Activated CD4-positive, alpha-beta T cell treated with anti-CD3 and anti-CD28 coated beads, Interleukin-2, Interleukin-6, amounts not matched to agents 100 ng/mL and 50 ng/mL, durations not matched to agents 16 hours and 8 hours (primary cell): Measurements from ENCODE around the gene EEF1AKMT4.

Source experiments
- DNase-seq: peaks from one replicate; pipeline ENCODE4 v3.0.0-alpha.2; 2020

The EEF1AKMT4 gene

DNA sequence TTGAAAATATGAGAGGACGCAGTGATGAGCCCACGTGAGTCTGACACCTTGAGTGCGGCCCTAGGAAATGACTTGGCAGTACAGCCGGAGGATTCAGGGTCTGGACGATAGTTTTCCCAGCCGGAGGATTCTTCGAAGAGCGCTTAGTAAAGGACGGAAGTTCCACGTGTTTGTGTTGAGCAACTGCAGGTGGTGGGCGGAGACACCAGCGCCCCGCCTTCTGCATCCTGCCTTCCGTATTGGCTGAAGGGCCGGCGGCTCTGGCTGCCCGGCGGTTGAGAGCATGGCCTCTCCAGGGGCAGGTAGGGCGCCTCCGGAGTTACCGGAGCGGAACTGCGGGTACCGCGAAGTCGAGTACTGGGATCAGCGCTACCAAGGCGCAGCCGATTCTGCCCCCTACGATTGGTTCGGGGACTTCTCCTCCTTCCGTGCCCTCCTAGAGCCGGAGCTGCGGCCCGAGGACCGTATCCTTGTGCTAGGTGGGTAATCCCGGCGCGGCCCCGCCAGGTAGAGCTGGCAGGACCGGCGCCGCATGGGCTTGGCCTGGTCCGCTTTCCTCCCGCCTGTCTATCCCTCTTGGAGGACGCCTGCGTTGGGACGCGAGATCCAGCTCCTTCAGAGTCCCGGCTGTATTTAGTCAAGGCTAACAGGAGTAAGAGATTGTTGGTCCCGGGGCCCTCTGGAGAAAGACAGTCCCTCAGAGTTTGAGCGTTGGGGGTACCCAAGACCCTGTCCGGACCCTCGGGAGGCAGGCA lies at the start of gene EEF1AKMT4:
EEF1AKMT4 (plus strand) TSS at position 261 of the 755 bp plus-strand sequence; CDS start at position 284, 23 bp downstream.
- peak; percentile 98 for DNase-seq

DNA sequence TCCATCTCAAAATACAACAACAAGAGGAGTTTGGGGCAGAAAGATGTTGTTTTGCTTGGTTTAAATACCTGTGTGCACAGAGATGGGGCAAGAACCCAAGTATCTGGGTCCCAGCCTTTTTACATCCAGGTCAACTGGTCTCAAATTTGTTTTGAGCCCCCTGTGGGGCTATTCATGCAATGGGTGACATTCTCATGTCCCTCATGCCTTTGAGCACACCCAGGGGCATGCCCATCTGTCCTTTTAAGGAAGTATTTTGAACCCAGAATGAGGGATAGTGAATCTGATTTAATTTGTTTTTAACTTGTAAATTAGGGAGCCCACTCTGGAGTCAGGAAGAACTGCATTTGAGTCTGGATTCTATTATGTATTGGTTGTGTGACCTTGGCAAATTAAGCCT lies 48.6 kb upstream of the EEF1AKMT4 start:
- no peak for DNase-seq

DNA sequence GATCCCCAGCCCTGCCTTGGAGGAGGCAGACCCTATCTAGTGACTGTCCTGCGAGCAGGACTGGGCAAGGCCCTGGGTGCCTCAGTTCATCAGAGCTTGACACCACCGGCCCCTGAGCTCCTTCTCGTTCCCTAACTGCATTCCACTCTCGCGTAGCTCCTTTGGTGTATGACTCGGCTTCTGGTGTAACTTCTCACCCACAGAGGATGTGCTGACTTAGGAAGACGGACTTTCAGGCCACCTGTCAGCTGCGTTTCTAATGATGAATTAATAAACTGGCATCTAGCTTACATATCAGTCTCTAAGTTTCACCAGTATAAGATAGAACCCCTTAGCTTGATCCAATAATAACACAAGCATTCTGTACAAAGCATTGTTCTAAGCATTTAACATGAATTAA lies 45.9 kb upstream of the EEF1AKMT4 start:
- no peak for DNase-seq

DNA sequence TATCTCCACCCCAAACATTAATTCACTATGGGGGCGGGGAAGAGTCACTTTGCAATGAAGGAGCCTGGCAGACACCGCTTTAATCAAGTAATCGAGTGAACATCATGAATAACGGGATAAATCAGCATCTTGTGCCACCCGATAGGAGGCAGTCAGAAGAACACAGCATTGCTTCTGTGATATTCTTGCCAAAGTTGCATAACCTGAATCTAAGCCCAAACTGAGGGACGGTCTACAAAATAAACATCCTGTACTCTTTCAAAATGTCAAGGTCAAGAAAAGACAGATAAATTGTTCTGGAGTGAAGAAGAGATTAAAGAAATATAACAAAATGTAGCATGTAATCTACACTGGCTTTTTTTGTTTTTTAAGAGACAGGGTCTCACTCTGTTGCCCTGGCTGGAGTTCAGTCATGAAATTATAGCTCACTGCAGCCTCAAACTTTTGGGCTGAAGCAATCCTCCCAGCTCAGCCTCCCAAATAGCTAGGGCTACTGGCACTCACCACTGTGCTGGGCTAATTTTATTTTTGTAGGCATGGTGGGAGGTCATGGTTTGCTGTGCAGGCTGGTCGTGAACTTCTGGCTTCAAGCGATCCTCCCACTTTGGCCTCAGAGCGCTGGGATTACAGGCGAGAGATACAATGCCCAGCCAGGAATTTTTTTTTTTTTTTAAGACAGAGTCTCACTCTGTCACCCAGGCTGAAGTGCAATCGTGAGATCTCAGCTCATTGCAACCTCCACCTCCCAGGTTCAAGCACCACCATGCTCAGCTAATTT lies 40.1 kb upstream of the EEF1AKMT4 start:
- no peak for DNase-seq

DNA sequence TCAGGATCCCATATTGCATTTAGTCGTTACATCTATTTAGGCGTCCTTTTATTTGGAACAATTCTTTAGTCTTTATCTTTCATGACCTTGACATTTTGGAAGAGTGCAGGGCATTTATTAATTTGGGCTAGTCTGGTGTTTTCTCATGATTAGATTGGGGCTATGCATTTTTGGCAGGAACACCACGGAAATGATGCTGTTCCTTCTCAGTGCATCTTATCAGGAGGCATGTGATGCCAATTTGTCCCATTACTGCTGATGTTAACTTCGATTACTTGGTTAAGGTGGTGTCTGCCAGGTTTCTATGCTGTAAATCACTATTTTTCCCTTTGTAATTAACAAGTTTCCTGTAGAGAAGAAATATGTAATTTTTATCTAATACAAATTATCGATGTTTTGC lies 38.2 kb upstream of the EEF1AKMT4 start:
- no peak for DNase-seq

DNA sequence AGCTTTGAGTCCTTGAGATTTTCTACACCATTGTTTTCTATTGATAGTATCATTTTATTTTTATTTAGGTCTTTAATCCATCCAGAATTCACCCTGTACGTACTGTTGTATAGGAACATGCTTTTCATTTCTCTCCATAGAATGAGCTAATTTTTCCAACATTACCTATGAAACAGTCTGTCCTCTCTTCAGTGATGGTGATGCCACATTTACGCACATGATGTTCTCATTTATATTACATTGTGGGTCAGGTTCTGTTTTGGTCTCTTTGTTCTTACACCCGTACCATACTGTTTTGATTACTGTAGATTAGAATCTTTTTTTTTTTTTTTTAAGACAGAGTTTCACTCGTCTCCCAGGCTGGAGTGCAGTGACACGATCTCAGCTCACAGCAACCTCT lies 37.8 kb upstream of the EEF1AKMT4 start:
- DNase-seq, result no peak

DNA sequence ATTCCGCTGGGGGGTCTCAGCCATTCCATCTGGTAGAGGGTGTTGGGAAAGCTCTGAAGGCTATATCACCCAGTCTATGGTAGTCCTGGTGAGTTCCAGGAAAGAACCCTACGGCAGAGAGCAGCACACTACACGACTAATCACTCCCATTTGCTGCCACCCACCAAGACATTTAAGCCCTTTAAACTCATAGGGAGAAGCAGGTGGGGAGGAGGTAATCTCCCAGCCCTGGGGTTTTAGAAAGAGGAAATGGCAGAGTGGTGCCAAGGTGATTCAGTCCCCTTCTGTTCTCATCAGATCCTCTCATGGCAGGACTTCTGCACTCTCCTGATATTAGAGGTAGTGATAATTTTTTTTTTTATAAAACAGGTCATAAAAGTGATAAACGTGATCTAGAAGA lies 30.7 kb upstream of the EEF1AKMT4 start:
- DNase-seq, result no peak

DNA sequence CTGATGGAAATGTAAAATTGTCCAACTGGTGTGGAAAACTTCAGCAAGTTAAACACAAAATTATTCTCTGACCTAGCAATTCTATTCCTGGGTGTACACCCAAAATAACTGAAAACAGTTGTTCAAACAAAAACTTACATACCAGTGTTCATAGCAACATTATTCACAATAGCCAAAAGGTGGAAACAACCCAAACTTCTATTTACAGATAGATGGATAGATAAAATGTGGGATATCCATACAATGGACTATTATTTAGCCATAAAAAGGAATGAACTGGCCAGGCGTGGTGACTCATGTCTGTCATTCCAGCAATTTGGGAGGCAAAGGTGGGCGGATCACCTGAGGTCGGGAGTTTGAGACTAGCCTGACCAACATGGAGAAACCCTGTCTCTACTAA lies 27.0 kb upstream of the EEF1AKMT4 start:
- no peak for DNase-seq

DNA sequence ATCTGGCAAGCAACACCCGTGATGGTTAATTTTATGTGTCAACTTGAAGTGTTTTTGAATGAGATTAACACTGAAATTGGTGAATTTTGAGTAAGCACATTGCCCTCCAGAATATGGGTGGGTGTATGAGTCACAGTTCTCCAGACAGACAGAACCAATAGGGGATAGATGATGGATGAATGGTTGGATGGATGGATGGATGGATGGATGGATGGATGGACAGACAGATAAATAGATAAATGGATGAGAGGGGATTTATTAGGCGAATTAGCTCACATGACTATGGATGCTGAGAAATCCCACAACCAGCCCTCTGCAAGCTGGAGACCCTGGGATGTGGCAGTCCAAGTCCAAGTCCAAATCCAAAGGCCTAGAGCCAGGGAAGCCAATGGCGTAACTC lies 25.5 kb upstream of the EEF1AKMT4 start:
- no peak for DNase-seq

DNA sequence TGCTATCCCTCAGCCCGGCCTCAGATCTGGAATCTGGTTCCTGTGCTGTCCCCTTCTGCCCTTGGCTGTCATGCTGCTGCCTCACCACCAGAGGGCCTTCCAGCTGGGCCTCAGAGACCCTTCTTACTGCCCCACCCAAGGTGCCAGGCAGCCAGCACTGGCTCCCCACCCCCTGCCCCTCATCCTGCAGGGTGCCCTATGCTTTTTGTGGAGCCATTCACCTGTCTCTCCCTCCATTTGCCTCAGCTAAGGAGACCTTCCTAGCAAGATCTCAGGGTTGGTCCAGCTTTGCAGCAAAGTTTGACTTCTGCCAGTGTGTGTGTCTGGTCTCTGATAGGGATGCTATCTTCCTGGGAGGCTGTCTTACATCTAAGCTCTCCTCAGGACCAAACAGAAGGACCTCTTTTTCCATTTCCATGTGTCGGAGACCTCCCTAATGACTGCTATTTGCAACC lies 22.0 kb upstream of the EEF1AKMT4 start:
- peak; percentile 61 for DNase-seq

DNA sequence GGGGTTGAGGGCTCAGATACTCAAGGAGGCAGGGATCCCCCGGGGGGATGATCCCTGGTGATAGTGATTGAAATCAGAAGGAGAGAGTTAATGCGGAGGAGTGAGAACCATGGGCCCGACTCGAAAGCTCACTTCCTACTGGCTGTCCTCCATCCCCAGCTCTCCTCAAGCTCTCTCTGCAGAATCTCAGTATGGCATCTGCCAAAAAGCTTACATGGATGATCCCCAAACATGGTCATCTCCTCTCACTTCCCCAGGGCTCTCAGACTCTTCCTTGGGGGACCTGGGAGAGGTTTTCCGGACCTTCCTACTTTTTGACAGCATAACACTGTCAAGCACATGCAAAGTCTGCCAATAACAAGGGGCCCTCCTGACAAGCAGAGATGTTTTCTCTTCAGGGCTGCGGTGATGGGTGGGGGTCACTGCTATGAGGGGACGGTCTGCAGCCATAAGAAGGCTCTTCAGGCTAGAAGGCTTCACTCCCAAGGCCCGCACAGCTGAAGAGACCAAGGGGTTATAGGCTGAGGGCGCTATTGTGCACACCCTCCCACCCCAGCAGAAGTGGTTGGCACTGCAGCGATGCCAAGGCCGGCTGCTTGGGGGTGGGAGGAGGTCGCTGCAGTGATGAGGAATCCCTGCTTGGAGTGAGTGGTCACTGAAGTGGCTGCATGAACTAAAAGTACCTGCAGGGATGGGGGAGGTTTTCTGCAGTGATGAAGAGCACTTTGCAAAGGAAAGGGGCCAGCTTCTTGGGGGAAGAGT lies 20.9 kb upstream of the EEF1AKMT4 start:
- DNase-seq, result no peak

DNA sequence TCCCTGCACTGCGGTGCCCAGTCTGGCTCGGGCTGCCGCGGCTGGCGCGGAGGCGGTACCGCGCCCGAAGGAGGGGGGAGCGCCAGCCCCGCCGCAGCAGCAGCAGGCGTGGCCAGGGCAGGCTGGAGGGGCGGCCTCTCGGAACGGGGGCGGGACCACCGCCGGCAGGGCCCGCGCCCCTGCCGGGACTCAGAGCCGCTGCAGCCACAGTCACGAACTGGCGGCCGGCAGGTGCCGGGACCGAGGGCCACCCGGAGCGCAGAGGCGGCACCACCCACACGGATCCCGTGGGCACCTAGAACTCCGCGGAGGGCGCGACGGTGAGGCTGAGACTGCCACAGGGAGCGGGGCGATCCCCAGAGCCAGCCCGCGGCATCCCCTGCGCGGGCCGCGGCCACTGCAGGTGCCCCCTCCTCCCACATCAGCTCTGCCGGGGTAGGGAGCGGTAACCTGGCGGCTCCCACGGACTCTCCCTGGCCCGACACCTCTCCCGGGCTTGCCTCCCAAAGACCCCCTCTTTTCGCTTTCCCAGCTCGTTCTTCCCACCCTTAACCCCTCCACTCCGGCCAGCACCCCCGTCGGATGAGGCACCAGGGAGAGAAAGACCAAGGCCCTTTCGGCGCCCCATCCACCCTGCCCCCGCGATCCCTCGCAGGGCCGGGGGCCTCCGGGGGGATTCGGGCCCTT lies 19.9 kb upstream of the EEF1AKMT4 start, which contains the start of gene VWA5B2:
VWA5B2 (plus strand) TSS at position 192 of the 687 bp plus-strand sequence. CDS start 944 bp downstream, outside the sequence.
- peak; percentile 55 for DNase-seq

DNA sequence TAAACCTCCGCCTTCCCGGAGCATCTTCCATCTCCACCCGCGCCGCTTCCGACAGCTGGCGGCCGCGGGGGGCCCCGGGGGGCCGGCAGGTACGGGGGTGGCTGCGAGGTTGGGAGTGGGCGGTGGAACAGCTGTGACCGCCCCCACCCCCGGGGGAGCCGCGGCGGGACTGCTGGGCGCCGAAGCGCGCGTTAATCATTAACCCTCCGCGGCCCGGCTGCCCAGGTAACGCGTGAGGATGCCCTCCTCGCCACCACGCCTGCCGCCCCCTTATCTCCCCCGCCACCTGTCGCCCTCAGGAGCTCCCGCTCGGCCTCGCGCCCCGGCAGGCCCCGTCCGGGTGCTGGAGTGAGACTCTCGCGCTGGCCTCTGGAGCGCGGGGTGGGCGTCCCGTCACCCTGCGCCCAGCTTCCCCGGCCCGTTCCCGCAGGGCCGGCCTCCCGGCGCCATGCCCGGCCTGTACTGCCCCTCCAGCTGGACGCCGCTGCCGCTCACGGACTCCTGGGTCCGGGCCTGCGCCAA lies 19.3 kb upstream of the EEF1AKMT4 start:
- DNase-seq, result no peak

DNA sequence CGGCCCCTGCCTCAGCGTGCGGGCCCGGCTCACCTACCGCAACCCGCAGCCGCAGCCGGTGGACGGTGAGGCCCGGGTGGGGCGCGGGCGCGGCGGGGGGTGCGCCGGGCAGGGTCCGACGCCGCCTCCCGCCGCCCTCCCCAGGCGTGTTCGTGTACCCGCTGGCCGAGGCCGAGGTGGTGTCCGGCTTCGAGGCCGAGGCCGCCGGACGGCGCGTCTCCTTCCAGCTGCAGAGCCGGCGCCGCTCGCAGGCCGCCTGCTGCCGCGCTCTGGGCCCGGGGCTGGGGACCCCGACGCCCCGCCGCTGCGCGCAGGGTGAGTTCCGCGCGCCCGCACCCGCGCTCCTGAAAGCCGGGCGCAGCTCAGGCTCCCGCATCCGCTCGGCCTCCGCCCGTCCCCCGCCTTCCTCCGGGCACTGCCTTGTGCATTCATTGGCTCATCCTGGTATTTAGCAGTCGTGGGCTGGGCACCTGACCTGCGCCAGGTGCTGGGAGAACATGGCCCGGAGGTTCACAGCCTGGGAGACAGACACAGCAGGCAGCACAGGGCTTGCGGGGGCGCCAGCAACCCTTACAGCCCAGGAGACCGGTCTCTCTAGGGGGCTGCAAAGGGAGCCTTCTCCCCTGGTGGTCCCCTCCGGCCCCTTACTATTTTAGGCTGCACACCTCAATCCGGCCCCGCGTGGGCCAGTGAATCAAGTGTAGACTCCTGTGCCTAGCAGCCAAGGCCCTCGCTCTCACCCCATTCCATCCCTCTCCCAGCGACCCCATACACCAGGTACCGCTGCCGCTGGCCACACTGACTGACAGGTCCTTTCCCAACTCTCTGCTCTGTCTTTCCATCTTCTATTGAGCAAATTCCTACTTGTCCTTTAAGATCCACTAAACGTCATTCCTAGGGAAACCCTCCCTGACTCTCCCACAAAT lies 18.6 kb upstream of the EEF1AKMT4 start:
- no peak for DNase-seq

DNA sequence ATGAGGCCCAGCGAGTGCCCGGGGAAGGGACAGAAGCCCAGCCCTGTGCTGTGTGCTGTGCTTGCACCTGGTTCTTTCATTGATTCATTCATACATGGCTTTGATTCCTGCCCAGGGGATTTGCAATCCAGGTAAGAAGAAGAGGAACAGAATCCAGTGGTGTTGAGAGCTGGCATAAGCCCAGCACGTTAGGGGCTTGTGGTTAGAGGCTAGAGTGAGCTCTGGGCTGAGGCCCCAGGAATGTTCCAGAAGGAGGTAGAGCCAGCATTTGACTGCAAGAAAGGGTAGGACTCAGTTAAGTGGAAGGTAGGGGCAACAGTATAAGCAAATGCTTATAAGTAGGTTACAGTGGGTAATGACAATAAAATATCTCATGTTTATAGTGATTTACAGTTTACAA lies 17.8 kb upstream of the EEF1AKMT4 start:
- no peak for DNase-seq

DNA sequence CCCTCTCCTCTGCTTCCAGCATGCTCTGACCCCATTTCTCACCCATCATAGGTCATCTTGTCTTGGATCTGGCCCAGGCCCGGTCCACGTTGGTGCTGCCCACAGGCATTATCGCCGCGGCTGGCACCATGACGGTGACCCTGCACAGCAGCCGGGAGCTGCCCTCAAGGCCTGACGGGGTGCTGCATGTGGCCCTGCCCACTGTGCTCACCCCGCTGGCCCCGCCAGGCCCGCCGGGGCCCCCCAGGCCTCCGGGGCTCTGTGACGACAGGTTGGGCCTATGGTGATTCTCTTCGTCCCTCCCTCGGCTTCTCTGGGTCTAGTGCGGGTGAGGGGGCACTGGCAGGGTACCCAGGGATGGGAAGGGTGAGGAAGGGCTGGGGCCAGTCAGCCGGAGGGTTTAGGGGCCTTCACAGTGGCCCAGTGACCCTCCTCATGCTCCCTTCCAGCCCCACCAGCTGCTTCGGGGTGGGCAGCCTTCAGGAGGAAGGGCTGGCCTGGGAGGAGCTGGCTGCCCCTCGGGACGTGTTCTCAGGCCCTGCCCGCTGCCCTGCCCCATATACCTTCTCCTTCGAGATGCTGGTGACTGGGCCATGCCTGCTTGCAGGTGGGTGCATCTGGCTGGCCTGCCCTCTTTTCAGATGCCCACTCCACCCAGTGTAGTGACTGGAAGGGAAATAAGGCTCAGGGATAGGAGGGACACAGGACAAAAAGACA lies 16.2 kb upstream of the EEF1AKMT4 start:
- DNase-seq, result no peak

DNA sequence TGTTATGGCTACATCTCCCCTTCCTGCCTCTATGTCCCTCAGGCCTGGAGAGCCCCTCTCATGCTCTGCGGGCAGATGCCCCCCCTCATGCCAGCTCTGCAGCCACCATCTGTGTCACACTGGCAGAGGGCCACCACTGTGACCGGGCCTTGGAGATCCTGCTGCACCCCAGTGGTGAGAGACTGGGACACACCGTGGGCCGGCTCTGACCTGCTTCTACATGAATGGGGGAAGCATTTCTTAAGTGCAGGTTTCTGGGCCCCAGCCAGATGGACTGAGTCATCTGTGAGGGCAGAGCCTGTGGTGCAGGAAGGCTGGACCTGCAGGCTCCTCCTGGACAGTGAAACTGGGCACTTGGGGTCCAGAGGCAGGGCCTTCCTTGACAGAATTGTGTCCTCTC lies 15.2 kb upstream of the EEF1AKMT4 start:
- no peak for DNase-seq

DNA sequence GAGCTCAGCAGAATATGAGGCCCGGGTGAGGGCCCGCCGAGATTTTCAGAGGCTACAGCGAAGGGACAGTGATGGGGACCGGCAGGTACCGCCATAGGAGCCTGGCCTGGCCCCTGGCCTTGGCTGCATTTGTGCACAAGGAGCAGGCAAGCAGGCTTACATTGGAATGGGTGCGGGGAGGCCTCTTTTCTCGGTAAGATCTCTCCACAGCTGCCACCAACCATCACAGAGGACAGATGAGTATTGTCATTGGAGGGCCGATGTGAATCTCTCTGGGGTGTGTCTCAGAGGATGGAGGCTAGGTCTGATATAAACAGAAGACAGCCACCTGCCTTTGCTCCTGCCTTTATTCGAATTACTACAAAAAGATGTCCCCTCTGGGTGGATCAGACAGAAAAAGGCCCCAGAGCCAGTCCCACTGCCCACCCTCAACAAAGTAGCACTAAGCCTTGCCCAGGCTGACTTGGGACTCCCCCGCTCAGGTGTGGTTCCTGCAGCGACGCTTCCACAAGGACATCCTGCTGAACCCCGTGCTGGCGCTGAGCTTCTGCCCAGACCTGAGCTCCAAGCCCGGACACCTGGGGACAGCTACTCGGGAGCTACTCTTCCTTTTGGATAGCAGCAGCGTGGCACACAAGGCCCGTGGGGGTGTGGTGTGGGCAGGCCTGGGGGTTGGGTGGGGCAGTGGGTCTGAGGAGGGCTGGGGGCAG lies 14.6 kb upstream of the EEF1AKMT4 start:
- no peak for DNase-seq

DNA sequence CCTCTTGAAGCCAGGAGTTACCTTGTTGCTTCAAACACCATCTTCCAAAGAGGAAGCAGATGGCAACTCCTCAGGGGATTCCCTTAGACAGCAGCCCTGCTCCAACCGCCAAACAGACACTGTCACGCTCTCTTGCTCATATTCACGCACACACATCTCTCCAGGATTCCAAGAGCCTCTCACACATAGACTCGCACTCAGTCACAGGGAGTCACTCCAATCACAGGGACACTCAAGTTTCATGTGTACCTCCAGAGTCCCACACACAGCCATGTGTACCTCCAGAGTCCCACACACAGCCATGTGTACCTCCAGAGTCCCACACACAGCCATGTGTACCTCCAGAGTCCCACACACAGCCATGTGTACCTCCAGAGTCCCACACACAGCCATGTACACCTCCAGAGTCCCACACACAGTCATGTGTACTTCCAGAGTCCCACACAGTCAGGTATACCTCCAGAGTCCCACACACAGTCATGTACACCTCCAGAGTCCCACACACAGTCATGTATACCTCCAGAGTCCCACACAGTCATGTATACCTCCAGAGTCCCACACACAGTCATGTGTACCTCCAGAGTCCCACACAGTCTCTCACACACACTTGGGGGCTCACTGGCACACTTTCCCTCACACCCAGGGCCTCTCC lies 14.0 kb upstream of the EEF1AKMT4 start:
- DNase-seq, result no peak
